Measurements from ENCODE around the gene ITPR3. TPM values are rescaled to one million over a fixed set of nuclear protein-coding genes. Genes with fewer than 3 reads are reported as not detected.

The ITPR3 gene
- total RNA-seq, 2 experiments from 2014 or later: 42.6 to 42.9 TPM

GRCh38 chr6:33695451-33695887 lies 74.3 kb downstream of the ITPR3 start:
- intact Hi-C loops (cut with DNase I, micrococcal nuclease): no loop called here
- Mint-ChIP-seq H3K36me3 (ENCODE audit: low read depth) (peaks cover 65% of the 10 kb centered on the region), H3K27me3 (no peaks in the 10 kb centered on the region), H3K4me1 (peaks cover 89% of the 10 kb centered on the region), H3K27ac (peak overlapping the region; percentile 90), H3K9me3 (ENCODE audit: low read depth) (no peaks in the 10 kb centered on the region), H3K4me3 (no peak overlapping the region)
- no peak for DNase-seq
- ChIA-PET POLR2A (interaction anchor here (1.0 to 1.2 kb wide), 2 partner anchors 12 to 16 kb away, joined by 3 read pairs; no protein-coding TSS in a partner anchor), CTCF (interaction anchor here (0.6 to 1.7 kb wide), 7 partner anchors 13 to 337 kb away, joined by 3 to 4 read pairs (median 3); no protein-coding TSS in a partner anchor)
- no peak for ATAC-seq

GRCh38 chr6:33696076-33696475 lies 75.0 kb downstream of the ITPR3 start:
- H3K9me3 Mint-ChIP-seq (ENCODE audit: low read depth): no peaks in the 10 kb centered on the region
- CTCF ChIA-PET: interaction anchor here (0.6 to 1.5 kb wide), 4 partner anchors 10 to 336 kb away, joined by 3 read pairs; no protein-coding TSS in a partner anchor
- H3K27me3 Mint-ChIP-seq: no peaks in the 10 kb centered on the region
- H3K36me3 Mint-ChIP-seq (ENCODE audit: low read depth): peaks cover 60% of the 10 kb centered on the region
- intact Hi-C loops (cut with DNase I, micrococcal nuclease): no loop called here
- H3K4me1 Mint-ChIP-seq: peaks cover 90% of the 10 kb centered on the region
- peak overlapping the region; percentile 90 for H3K27ac Mint-ChIP-seq
- no peak for DNase-seq
- H3K4me3 Mint-ChIP-seq: no peak overlapping the region
- POLR2A ChIA-PET: interaction anchor here (0.6 to 1.0 kb wide), 2 partner anchors 11 to 13 kb away, joined by 3 to 4 read pairs; no protein-coding TSS in a partner anchor
- ATAC-seq: no peak

- peak overlapping the region; percentile 26 for H3K4me3 Mint-ChIP-seq
- no peaks in the 10 kb centered on the region for H3K27me3 Mint-ChIP-seq
- ChIA-PET CTCF (interaction anchor here (1.0 to 1.5 kb wide), 5 partner anchors 9 to 306 kb away, joined by 3 to 10 read pairs (median 6); partner anchors contain the start of gene UQCC2), POLR2A (interaction anchor here (0.5 to 1.0 kb wide), 4 partner anchors 10 to 115 kb away, joined by 3 to 4 read pairs (median 3); no protein-coding TSS in a partner anchor)
- H3K9me3 Mint-ChIP-seq (ENCODE audit: low read depth): no peaks in the 10 kb centered on the region
- peak overlapping the region; percentile 90 for H3K27ac Mint-ChIP-seq
- H3K4me1 Mint-ChIP-seq: peaks cover 84% of the 10 kb centered on the region
- peaks cover 52% of the 10 kb centered on the region for H3K36me3 Mint-ChIP-seq (ENCODE audit: low read depth)
- no peak for ATAC-seq
- peak; percentile 49 for DNase-seq
- intact Hi-C loops (cut with DNase I, micrococcal nuclease): no loop called here
These were observed 75.7 kb downstream of the ITPR3 start for GRCh38 chr6:33696548-33697518.

- no peak for ATAC-seq
- Mint-ChIP-seq H3K4me1 (peaks cover 74% of the 10 kb centered on the region), H3K4me3 (no peak overlapping the region), H3K9me3 (ENCODE audit: low read depth) (no peaks in the 10 kb centered on the region), H3K27ac (peak overlapping the region; percentile 90), H3K36me3 (ENCODE audit: low read depth) (peaks cover 44% of the 10 kb centered on the region), H3K27me3 (no peaks in the 10 kb centered on the region)
- ChIA-PET POLR2A (no interaction called here), CTCF (interaction anchor here (1.0 to 1.3 kb wide), 3 partner anchors 8 to 13 kb away, joined by 6 to 10 read pairs (median 8); partner anchors contain the start of gene UQCC2)
- no peak for DNase-seq
- intact Hi-C loops (cut with DNase I, micrococcal nuclease): no loop called here
These were observed 76.7 kb downstream of the ITPR3 start for GRCh38 chr6:33697845-33698244.

- POLR2A ChIA-PET: no interaction called here
- CTCF ChIA-PET: interaction anchor here (1.3 kb wide), 1 partner anchor 13 kb away, joined by 5 read pairs; the partner anchor contains the start of gene UQCC2
These were observed 77.4 kb downstream of the ITPR3 start for GRCh38 chr6:33698494-33698893.

GRCh38 chr6:33699131-33699530 lies 78.0 kb downstream of the ITPR3 start:
- Mint-ChIP-seq H3K4me1 (peaks cover 61% of the 10 kb centered on the region), H3K36me3 (ENCODE audit: low read depth) (peaks cover 40% of the 10 kb centered on the region), H3K9me3 (ENCODE audit: low read depth) (no peaks in the 10 kb centered on the region), H3K4me3 (no peak overlapping the region), H3K27me3 (no peaks in the 10 kb centered on the region), H3K27ac (peak overlapping the region; percentile 76)
- ATAC-seq (no peak), DNase-seq (no peak)
- CTCF ChIA-PET: interaction anchor here (1.3 kb wide), 1 partner anchor 12 kb away, joined by 5 read pairs; the partner anchor contains the start of gene UQCC2
- intact Hi-C loops (cut with DNase I, micrococcal nuclease): no loop called here
- POLR2A ChIA-PET: no interaction called here

More at GRCh38 chr6:33698494-33698893, 77.4 kb downstream of the ITPR3 start:
- intact Hi-C loops (cut with DNase I, micrococcal nuclease): no loop called here
- ATAC-seq: no peak
- H3K27ac Mint-ChIP-seq: peak overlapping the region; percentile 37
- DNase-seq: no peak
- no peaks in the 10 kb centered on the region for H3K27me3 Mint-ChIP-seq
- H3K9me3 Mint-ChIP-seq (ENCODE audit: low read depth): no peaks in the 10 kb centered on the region
- no peak overlapping the region for H3K4me3 Mint-ChIP-seq
- H3K4me1 Mint-ChIP-seq: peaks cover 67% of the 10 kb centered on the region
- H3K36me3 Mint-ChIP-seq (ENCODE audit: low read depth): peaks cover 39% of the 10 kb centered on the region

- no peaks in the 10 kb centered on the region for H3K27me3 Mint-ChIP-seq
- H3K4me1 Mint-ChIP-seq: peaks cover 55% of the 10 kb centered on the region
- no peaks in the 10 kb centered on the region for H3K9me3 Mint-ChIP-seq (ENCODE audit: low read depth)
- ATAC-seq (no peak), DNase-seq (no peak)
- H3K36me3 Mint-ChIP-seq (ENCODE audit: low read depth): peaks cover 42% of the 10 kb centered on the region
- H3K4me3 Mint-ChIP-seq: no peak overlapping the region
- H3K27ac Mint-ChIP-seq: peak overlapping the region; percentile 76
- POLR2A ChIA-PET: no interaction called here
- CTCF ChIA-PET: interaction anchor here (0.8 to 3.5 kb wide), 15 partner anchors 9 to 270 kb away, joined by 3 to 40 read pairs (median 5); partner anchors contain the start of genes ITPR3 and UQCC2
- intact Hi-C loops (cut with DNase I, micrococcal nuclease): loop anchor here (1.0 to 5.0 kb wide), 5 partner anchors 67 to 247 kb away; partner anchors contain the start of gene ZBTB9 (in 1 of the 2)
These were observed 78.6 kb downstream of the ITPR3 start for GRCh38 chr6:33699739-33700138.

- DNase-seq: peak; percentile 90
- Mint-ChIP-seq H3K9me3 (ENCODE audit: low read depth) (no peaks in the 10 kb centered on the region), H3K4me1 (peaks cover 47% of the 10 kb centered on the region), H3K4me3 (no peak overlapping the region), H3K27me3 (no peaks in the 10 kb centered on the region), H3K27ac (peak overlapping the region; percentile 35), H3K36me3 (ENCODE audit: low read depth) (peaks cover 40% of the 10 kb centered on the region)
- CTCF ChIA-PET: interaction anchor here (0.7 to 3.5 kb wide), 33 partner anchors 8 to 1484 kb away, joined by 3 to 40 read pairs (median 3); partner anchors contain the start of genes BAK1, ITPR3, UQCC2 and ZBTB9
- intact Hi-C loops (cut with DNase I, micrococcal nuclease): loop anchor here (1.0 to 5.0 kb wide), 5 partner anchors 68 to 248 kb away; partner anchors contain the start of gene ZBTB9 (in 1 of the 2)
- peak; percentile 89 for ATAC-seq
- POLR2A ChIA-PET: interaction anchor here (0.5 to 0.6 kb wide), 4 partner anchors 9 to 1595 kb away, joined by 3 to 4 read pairs (median 3); no protein-coding TSS in a partner anchor
These were observed 79.4 kb downstream of the ITPR3 start for GRCh38 chr6:33700391-33701050.

- Mint-ChIP-seq H3K9me3 (ENCODE audit: low read depth) (no peaks in the 10 kb centered on the region), H3K36me3 (ENCODE audit: low read depth) (peaks cover 27% of the 10 kb centered on the region), H3K4me3 (no peak overlapping the region), H3K4me1 (peaks cover 28% of the 10 kb centered on the region), H3K27ac (no peak overlapping the region), H3K27me3 (no peaks in the 10 kb centered on the region)
- DNase-seq: peak; percentile 46
- CTCF ChIA-PET: interaction anchor here (0.7 to 3.5 kb wide), 7 partner anchors 9 to 387 kb away, joined by 3 to 40 read pairs (median 4); partner anchors contain the start of gene UQCC2
- POLR2A ChIA-PET: no interaction called here
- intact Hi-C loops (cut with DNase I, micrococcal nuclease): loop anchor here in 1 of 2 experiments (5.0 kb wide), 1 partner anchor 250 kb away; the partner anchor contains the start of gene ZBTB9
- peak; percentile 48 for ATAC-seq
These were observed 81.3 kb downstream of the ITPR3 start for GRCh38 chr6:33702345-33702977.

All from activated CD4-positive, alpha-beta T cell treated with anti-CD3 and anti-CD28 coated beads for 36 hours (primary cell).